Endodermal cell (in vitro differentiated cells): ENCODE results near the gene PSMB3. TPM values are rescaled to one million over a fixed set of nuclear protein-coding genes. Genes with fewer than 3 reads are reported as not detected.
"Not testable (repeated sequence)": the region's sequence is repeated elsewhere in the genome, so short reads cannot be mapped to it uniquely, and the experiment has no call there.

ENCODE experiments used
- DNase-seq: peaks from one replicate; pipeline ENCODE4 v3.0.0-alpha.2; 2017
- H3K27ac ChIP-seq: 2 replicates; pipeline ENCODE4 v1.5.1; 2013; ENCODE audit warnings: mild to moderate bottlenecking, low read depth, low read length, moderate library complexity
- H3K27me3 ChIP-seq: 2 replicates; pipeline ENCODE4 v1.6.1; 2013; ENCODE audit warnings: mild to moderate bottlenecking, low read length, moderate library complexity; ENCODE audit not compliant: insufficient read depth, control insufficient read depth, poor library complexity, severe bottlenecking
- H3K36me3 ChIP-seq: 2 replicates; pipeline ENCODE4 v1.7.0; 2013; ENCODE audit warnings: mild to moderate bottlenecking, low read length, moderate library complexity; ENCODE audit not compliant: control insufficient read depth, insufficient read depth
- H3K4me1 ChIP-seq: one replicate; pipeline ENCODE4 v1.7.0; 2013; ENCODE audit warnings: low read length; ENCODE audit not compliant: control insufficient read depth, insufficient read depth
- H3K4me3 ChIP-seq: 2 replicates; pipeline ENCODE4 v1.5.1; 2013; ENCODE audit warnings: mild to moderate bottlenecking, low read length, moderate library complexity
- H3K9ac ChIP-seq: 2 replicates; pipeline ENCODE4 v1.6.1; 2013; ENCODE audit warnings: mild to moderate bottlenecking, low read length, moderate library complexity; ENCODE audit not compliant: poor library complexity, severe bottlenecking; ENCODE audit errors: extremely low read depth
- H3K9me3 ChIP-seq: 2 replicates; pipeline ENCODE4 v1.6.1; 2013; ENCODE audit warnings: mild to moderate bottlenecking, low read length, moderate library complexity; ENCODE audit not compliant: control insufficient read depth
- H3K27ac Mint-ChIP-seq: 2 replicates; pipeline ENCODE4 v1.8.0; 2020; ENCODE audit warnings: mixed read lengths
- H3K27me3 Mint-ChIP-seq: 2 replicates; pipeline ENCODE4 v1.8.0; 2021; ENCODE audit warnings: mild to moderate bottlenecking, mixed read lengths; ENCODE audit not compliant: insufficient read depth
- H3K36me3 Mint-ChIP-seq: 2 replicates; pipeline ENCODE4 v1.8.0; 2020; ENCODE audit warnings: low read depth, mixed read lengths
- H3K4me1 Mint-ChIP-seq: 2 replicates; pipeline ENCODE4 v1.8.0; 2020; ENCODE audit warnings: mixed read lengths
- H3K4me3 Mint-ChIP-seq: 2 replicates; pipeline ENCODE4 v1.8.0; 2020; ENCODE audit warnings: mild to moderate bottlenecking, moderate library complexity, mixed read lengths
- H3K9me3 Mint-ChIP-seq: 2 replicates; pipeline ENCODE4 v1.8.0; 2020; ENCODE audit warnings: mild to moderate bottlenecking, mixed read lengths
- CTCF ChIP-seq: fragments of 200-600 bp; sonication (generic); conservative IDR thresholded peaks from 2 replicates; pipeline ENCODE4 v1.5.0; 2021; ENCODE audit warnings: antibody characterized with exemption, mild to moderate bottlenecking
- WGBS, 2 experiments: methylation state at CpG; one replicate each; pipeline versions ENCODE4 v1.1.5 to v1.1.7; 2013; ENCODE audit warnings: missing lambda C conversion rate in 2 of 2, mixed read lengths in 1 of 2; ENCODE audit not compliant: insufficient coverage in 1 of 2, insufficient read length in 1 of 2; 5-methylcytosine and 5-hydroxymethylcytosine counted together
- total RNA-seq, 2 donors: library from RNA; stranded (reverse); fragmentation: NEBNext Ultra II Directional in 1 of 2; extraction: Animal tissue kit (Norgen Biotek cat#: 25700) in 1 of 2; gene quantifications; 2 replicates in 1 of 2; 3 replicates in 1 of 2; pipeline ENCODE4 v1.2.1, GENCODE V29; 2021

PSMB3 gene
- total RNA-seq, 2 donors from 2014 or later = 192 to 244 TPM

- Mint-ChIP-seq H3K27me3 (peaks cover 7% of the 10 kb centered on the region), H3K27ac (no peak overlapping the region), H3K36me3 (peaks cover 32% of the 10 kb centered on the region), H3K9me3 (no peaks in the 10 kb centered on the region), H3K4me1 (no peaks in the 10 kb centered on the region), H3K4me3 (no peak overlapping the region)
- H3K9ac ChIP-seq = no peak overlapping the region
- no peaks in the 10 kb centered on the region for H3K9me3 ChIP-seq
- TF ChIP-seq CTCF = no peak
- no peaks in the 10 kb centered on the region for H3K27me3 ChIP-seq
- H3K4me3 ChIP-seq = no peak overlapping the region
- no peak overlapping the region for H3K27ac ChIP-seq
- DNase-seq = no peak
- no peaks in the 10 kb centered on the region for H3K4me1 ChIP-seq
- 90 to 91% methylated on average over 10 of the region's 10 CpGs for WGBS, 2 experiments
- peaks cover 39% of the 10 kb centered on the region for H3K36me3 ChIP-seq
Measured at GRCh38 chr17:38725066-38725465, 27.5 kb upstream of the PSMB3 start.

DNA sequence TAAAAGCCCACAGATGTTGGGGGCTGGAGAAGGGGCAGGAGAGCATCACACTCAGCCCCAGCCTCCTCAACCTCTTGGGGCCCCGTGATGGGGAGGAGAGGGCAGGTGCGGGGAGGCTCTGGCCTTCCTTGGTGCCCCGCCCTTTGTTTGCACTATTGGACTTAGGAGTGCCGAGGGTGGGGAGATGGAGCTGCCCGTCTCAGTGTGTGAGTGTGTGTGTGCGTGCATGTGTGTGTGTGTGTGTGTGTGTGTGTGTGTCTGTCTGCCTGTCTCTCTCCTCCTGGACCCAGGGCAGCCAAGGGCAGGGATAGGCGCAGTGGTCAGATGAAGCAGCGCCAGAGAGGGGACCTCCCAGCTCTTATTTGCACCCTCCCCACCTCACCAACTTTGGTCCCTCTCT lies 26.4 kb upstream of the PSMB3 start:
- not testable (repeated sequence) for H3K27ac Mint-ChIP-seq, H3K9me3 Mint-ChIP-seq, H3K4me3 Mint-ChIP-seq, DNase-seq, H3K27me3 ChIP-seq, H3K9me3 ChIP-seq, H3K9ac ChIP-seq, H3K4me1 ChIP-seq, H3K4me1 Mint-ChIP-seq, H3K27me3 Mint-ChIP-seq, H3K4me3 ChIP-seq, H3K27ac ChIP-seq
- H3K36me3 Mint-ChIP-seq = peaks cover 25% of the 10 kb centered on the region
- 92% methylated on average over 7 of the region's 8 CpGs; no CpG with 5 or more reads in 1 of the 2 experiments for WGBS, 2 experiments
- peaks cover 31% of the 10 kb centered on the region for H3K36me3 ChIP-seq

DNA sequence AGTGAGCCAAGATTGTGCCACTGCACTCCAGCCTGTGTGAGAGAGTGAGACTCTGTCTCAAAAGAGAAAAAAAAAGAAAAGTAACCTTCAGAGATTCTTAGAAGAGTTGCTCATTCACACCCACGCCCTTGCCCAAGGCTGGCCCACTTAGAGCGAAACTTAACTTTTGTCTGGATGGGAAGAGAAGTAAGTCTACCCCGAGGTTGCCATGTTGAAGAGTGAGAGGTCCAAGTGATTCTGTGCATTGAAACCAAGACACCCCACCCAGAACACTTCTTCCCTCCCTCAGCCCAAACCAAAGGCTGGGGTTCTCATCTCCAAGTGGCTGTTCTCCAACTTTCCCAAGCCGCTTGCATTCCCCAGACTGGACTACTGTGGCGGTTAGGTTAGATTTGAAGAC lies 24.8 kb upstream of the PSMB3 start:
- H3K4me1 Mint-ChIP-seq = peaks cover 11% of the 10 kb centered on the region
- H3K4me3 Mint-ChIP-seq = no peak overlapping the region
- Histone ChIP-seq H3K9ac (no peak overlapping the region), H3K9me3 (no peaks in the 10 kb centered on the region), H3K4me1 (peaks cover 3% of the 10 kb centered on the region), H3K27ac (no peak overlapping the region), H3K36me3 (peaks cover 20% of the 10 kb centered on the region), H3K4me3 (no peak overlapping the region), H3K27me3 (no peaks in the 10 kb centered on the region)
- no peak for DNase-seq
- H3K27me3 Mint-ChIP-seq = peaks cover 4% of the 10 kb centered on the region
- 95 to 100% methylated on average over 3 to 5 of the region's 5 CpGs for WGBS, 2 experiments
- peaks cover 22% of the 10 kb centered on the region for H3K36me3 Mint-ChIP-seq
- H3K27ac Mint-ChIP-seq = no peak overlapping the region
- H3K9me3 Mint-ChIP-seq = no peaks in the 10 kb centered on the region
- TF ChIP-seq CTCF = no peak

DNA sequence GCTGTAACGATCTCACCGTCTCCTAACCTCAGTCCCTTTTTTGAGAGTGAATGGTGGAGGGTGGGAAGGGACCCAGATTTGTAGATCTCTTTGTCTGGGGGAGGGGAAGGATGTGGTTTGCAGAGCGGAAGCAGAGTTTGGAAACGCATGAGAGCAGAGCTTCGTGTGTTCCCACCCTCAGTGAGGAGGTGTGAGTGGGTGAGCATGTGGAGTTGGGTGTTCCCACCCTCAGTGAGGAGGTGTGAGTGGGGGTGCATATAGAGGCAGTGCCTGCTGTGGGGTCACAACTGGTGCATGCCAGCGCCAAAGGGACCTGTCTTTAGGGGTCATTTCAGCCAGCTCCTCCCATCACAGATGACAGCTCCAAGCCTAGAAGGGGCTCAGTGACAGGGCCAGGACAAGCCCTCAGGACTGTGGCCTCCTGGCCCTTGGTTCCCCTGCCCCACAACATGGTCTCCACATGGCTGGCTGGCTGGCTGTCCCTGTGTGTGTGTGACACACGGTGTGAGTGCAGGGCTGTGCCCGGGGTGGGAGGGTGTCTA lies 24.2 kb upstream of the PSMB3 start:
- Mint-ChIP-seq H3K27ac (no peak overlapping the region), H3K4me3 (no peak overlapping the region), H3K27me3 (peaks cover 4% of the 10 kb centered on the region), H3K9me3 (no peaks in the 10 kb centered on the region), H3K4me1 (peaks cover 11% of the 10 kb centered on the region), H3K36me3 (peaks cover 20% of the 10 kb centered on the region)
- Histone ChIP-seq H3K36me3 (peaks cover 20% of the 10 kb centered on the region), H3K4me3 (no peak overlapping the region), H3K4me1 (peaks cover 3% of the 10 kb centered on the region), H3K9ac (no peak overlapping the region), H3K9me3 (no peaks in the 10 kb centered on the region), H3K27me3 (no peaks in the 10 kb centered on the region), H3K27ac (no peak overlapping the region)
- no peak for DNase-seq
- WGBS, 2 experiments = 94 to 100% methylated on average over 4 to 8 of the region's 8 CpGs
- no peak for TF ChIP-seq CTCF
